Skeletal muscle tissue (tissue), 4 donors: ENCODE data around the gene DENND10. TPM values are rescaled to one million over a fixed set of nuclear protein-coding genes. Genes with fewer than 3 reads are reported as not detected.

ENCODE experiments used
- H3K27ac ChIP-seq: one replicate; pipeline ENCODE4 v1.7.0; 2013; ENCODE audit warnings: mild to moderate bottlenecking, low read depth, low read length, inconsistent platforms
- H3K27me3 ChIP-seq, 3 donors: one replicate each; pipeline ENCODE4 v1.7.0; 2013; ENCODE audit warnings: low read length in 3 of 3; ENCODE audit not compliant: control insufficient read depth in 3 of 3, insufficient read depth in 3 of 3
- H3K36me3 ChIP-seq, 3 donors: one replicate each; pipeline ENCODE4 v1.7.0; 2013; ENCODE audit warnings: low read length in 3 of 3; ENCODE audit not compliant: control insufficient read depth in 3 of 3, insufficient read depth in 3 of 3
- H3K4me1 ChIP-seq, 3 donors: one replicate each; pipeline ENCODE4 v1.7.0; 2013; ENCODE audit warnings: low read length in 3 of 3, mild to moderate bottlenecking in 3 of 3; ENCODE audit not compliant: control insufficient read depth in 3 of 3, insufficient read depth in 3 of 3
- H3K4me3 ChIP-seq, 3 donors: one replicate each; pipeline ENCODE4 v1.7.0; 2013; ENCODE audit warnings: low read length in 3 of 3
- H3K9ac ChIP-seq, 3 donors: one replicate each; pipeline ENCODE4 v1.7.0; 2013; ENCODE audit warnings: low read length in 3 of 3, mild to moderate bottlenecking in 3 of 3, moderate library complexity in 2 of 3, low read depth in 1 of 3
- H3K9me3 ChIP-seq, 3 donors: one replicate each; pipeline ENCODE4 v1.7.0; 2013; ENCODE audit warnings: low read length in 3 of 3; ENCODE audit not compliant: control insufficient read depth in 3 of 3
- total RNA-seq: library from RNA; depleted of rRNA; stranded (reverse); fragments of >200 nt; gene quantifications from one replicate; pipeline ENCODE4 v1.2.3, GENCODE V29; 2014
- donor health status: Osteomylitis.

DENND10 gene
- total RNA-seq, 1 donor from 2014 or later: 14.6 TPM

- peaks cover 0 to 2% (median 0%) of the 10 kb centered on the region in 3 donors for H3K36me3 ChIP-seq
- H3K4me1 ChIP-seq: peaks cover 16 to 20% (median 18%) of the 10 kb centered on the region in 3 donors
Measured at GRCh38 chr10:119078422-119079179, 25.3 kb upstream of the DENND10 start.

DNA sequence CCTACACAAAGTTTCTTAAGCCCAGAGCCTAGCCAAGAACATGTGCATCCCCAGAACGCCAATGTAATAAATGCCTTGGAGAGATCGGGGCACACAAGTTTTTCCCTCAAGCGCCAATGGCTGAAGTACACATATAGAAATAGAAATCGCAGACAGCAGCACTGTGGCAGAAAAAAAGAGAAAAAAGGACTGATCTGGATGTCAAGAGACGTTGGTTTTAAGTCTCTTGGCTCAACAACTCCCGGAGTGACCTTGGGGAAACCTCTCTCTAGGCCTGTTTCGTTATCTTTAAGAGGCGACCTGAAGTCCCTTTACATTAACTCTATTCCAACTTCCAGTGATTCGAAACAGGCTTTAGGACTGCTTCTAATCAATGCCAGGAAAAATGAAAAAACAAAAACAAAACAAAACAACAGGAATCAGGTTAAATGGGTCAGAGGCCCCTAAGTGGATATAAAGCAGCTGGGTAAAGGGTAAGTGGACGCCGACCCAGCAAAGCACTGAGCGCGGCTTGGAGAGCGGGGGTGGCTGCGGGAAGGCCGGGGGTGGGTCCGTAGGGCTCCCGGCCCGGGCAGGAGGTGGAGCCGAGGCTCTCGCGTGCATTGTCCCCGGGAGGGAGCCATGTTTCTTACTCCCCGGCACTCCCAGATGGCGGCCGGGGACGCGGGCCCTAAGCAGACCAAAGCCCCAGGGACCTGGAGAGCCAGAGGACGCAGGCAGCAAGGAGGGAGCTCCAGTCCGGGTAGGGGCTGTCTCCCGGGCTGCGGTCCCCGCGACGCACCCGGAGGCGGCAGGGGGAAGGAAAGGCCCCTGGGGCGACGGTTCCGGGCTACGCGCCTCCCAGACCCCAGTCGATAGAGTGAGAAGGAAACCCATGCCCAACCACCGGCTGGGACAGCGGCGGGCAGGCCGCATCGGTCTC, 24.1 kb upstream of the DENND10 start:
- Histone ChIP-seq H3K27ac (peak overlapping the region; percentile 99), H3K4me1 (peaks cover 12 to 17% (median 13%) of the 10 kb centered on the region in 3 donors), H3K9me3 (no peaks in the 10 kb centered on the region), H3K36me3 (peaks cover 0 to 2% (median 0%) of the 10 kb centered on the region in 3 donors), H3K27me3 (no peaks in the 10 kb centered on the region), H3K9ac (peak overlapping the region; percentile 98 to 100 (median 99)), H3K4me3 (peak overlapping the region; percentile 71 to 93 (median 92))

More at GRCh38 chr10:119078422-119079179, 25.3 kb upstream of the DENND10 start:
- Histone ChIP-seq H3K4me3 (peak overlapping the region; percentile 71 to 93 (median 92)), H3K9ac (peak overlapping the region; percentile 98 to 100 (median 99)), H3K27ac (peak overlapping the region; percentile 99), H3K27me3 (no peaks in the 10 kb centered on the region), H3K9me3 (no peaks in the 10 kb centered on the region)

DNA sequence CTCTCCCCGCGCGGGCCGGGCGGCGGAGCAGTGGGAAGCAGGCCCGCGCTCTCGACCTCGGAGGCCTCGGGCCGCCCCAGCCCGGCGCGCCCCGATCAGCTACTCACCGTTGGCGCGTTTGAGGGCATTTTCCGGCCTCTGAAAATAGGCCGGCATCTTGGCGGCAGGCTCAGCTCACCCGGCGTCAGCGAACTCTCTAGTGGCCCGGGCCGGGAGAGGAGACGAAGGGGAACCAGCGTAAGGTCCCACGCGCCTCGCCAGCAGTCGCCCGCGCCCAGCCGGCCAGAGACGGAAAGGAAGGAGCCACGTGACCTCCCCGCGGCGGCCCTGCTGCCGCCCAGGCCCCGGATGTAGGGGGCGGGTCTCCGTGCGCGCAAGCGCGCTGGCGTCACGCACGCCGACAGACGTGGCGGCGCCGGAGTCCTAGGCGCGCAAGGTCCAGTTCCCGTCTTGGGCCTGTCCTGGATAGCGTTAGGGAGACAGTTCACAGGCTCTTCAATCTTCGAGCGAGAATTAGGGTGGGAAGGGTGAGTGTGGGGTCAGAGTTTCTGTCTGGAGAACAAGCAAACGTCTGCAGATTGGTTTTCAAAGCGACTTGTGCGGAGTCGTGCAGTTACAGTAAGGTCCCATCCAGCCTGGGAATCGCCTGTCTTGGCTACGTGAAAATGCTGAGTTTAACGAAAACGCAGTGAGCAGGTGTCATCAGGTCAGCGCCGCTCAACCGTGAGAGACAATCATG, 23.2 kb upstream of the DENND10 start, which contains the start of gene EIF3A:
TSS of gene EIF3A (minus strand) at position 297 of the 739 bp plus-strand sequence. CDS start at position 156, 141 bp downstream.
- H3K36me3 ChIP-seq: peaks cover 0 to 2% (median 0%) of the 10 kb centered on the region in 3 donors
- H3K27me3 ChIP-seq: no peaks in the 10 kb centered on the region
- peak within 1 kb of the TSS; percentile 71 to 93 (median 92) for H3K4me3 ChIP-seq
- no peaks in the 10 kb centered on the region for H3K9me3 ChIP-seq
- peaks cover 12 to 17% (median 13%) of the 10 kb centered on the region in 3 donors for H3K4me1 ChIP-seq
- H3K9ac ChIP-seq: peak within 1 kb of the TSS; percentile 98 to 100 (median 99)
- H3K27ac ChIP-seq: peak within 1 kb of the TSS; percentile 99

DNA sequence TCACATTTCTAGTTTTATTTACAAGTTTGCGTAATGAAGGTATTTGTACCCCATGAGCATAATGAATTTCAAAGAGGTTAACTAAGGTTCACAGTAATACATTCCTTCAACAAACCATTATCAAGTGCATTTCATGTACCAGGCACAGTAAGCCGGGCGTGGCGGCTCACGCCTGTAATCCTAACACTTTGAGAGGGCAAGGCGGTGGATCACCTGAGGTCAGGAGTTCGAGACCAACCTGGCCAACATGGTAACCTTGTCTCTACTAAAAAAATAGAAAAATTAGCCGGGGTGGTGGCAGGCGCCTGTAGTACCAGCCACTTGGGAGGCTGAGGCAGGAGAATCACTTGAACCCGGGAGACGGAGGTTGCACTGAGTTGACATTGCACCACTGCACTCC, 19.0 kb upstream of the DENND10 start:
- H3K4me3 ChIP-seq: no peak overlapping the region
- H3K27ac ChIP-seq: no peak overlapping the region
- H3K9ac ChIP-seq: no peak overlapping the region
- H3K27me3 ChIP-seq: no peaks in the 10 kb centered on the region
- no peaks in the 10 kb centered on the region for H3K9me3 ChIP-seq
- H3K36me3 ChIP-seq: no peaks in the 10 kb centered on the region
- H3K4me1 ChIP-seq: peaks cover 0 to 2% (median 0%) of the 10 kb centered on the region in 3 donors

DNA sequence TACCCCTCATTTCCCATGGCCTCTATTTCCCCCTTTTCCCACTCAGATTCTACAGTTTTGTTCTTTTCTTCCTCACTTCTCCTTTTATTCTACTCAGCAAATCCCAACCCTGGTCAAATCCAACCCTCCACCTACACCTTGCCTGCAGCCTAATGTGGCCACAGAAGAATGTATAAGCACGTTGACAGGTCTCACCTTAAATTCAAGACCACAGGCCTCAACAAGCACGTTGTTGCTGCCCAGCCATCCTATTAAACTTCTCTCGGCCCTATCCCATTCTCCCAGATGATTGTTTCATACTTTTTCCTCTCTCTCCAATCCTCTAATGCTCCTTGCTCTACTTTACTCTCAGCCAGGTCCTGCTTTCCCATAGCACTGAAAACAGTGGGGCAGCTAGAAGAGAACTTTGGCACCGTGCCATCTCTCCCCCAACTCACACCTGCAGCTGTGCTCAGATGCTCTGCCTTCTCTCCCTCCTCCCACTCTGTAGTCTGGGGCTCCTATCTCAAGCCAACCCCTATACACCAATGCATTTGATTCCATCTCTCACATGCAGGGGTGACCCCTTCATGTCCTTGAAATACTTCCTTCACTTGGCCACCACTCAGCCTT, 16.5 kb upstream of the DENND10 start:
- no peak overlapping the region for H3K9ac ChIP-seq
- no peaks in the 10 kb centered on the region for H3K36me3 ChIP-seq
- H3K4me3 ChIP-seq: no peak overlapping the region
- H3K4me1 ChIP-seq: no peaks in the 10 kb centered on the region
- H3K9me3 ChIP-seq: no peaks in the 10 kb centered on the region
- H3K27ac ChIP-seq: no peak overlapping the region
- H3K27me3 ChIP-seq: no peaks in the 10 kb centered on the region

DNA sequence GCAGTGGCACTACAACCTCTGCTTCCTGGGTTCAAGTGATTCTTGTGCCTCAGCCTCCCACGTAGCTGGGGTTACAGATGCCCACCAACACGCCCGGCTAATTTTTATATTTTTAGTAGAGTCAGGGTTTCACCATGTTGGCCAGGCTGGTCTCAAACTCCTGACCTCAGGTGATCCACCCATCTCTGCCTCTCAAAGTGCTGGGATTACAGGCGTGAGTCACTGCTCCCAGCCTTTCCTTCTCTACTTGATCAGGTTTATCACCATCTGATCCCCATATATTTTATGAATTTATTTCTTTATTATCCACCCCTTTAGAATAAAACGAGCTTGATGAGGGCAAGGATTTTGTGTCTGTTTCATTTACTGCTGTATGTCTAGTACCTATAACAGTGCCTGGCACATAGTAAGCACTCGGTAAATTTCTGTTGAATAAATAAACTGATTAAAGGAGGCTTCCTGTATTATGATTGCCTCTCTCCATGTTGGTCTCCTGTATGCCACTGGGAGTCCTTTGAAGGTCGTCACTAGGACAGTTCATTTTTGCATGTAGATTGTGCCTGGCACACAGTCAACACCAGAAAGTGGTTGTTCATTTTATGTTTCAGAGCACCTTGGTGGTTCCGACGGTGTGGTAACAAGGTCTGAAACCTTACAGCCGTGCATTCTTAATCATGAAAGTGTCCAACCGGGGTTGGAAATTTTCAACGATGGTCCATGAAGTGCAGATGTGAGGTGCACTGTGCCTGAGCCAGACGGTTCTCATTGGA, 13.7 kb upstream of the DENND10 start:
- Histone ChIP-seq H3K4me3 (no peak overlapping the region), H3K27ac (no peak overlapping the region), H3K27me3 (no peaks in the 10 kb centered on the region), H3K36me3 (no peaks in the 10 kb centered on the region), H3K9ac (no peak overlapping the region), H3K9me3 (no peaks in the 10 kb centered on the region), H3K4me1 (no peaks in the 10 kb centered on the region)

DNA sequence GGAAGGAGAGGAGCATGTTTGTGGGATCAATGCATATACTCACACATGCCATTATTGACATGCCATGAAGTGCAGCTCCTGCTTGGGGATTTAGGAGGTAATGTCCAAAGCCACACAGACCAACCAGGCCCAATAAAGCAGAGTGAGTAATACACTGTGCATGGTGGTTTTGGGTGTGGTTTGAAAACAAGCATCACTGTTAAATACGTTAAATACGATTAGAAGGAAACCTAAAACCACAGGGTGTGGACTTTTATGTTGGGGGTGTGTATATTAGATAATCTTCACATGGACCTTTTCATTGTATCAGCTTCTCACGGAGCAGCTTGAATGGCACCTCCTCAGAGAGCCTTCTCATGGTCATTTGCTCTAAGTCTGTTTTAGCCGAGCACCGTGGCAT, 12.9 kb upstream of the DENND10 start:
- H3K27ac ChIP-seq: no peak overlapping the region
- H3K4me3 ChIP-seq: no peak overlapping the region
- no peaks in the 10 kb centered on the region for H3K36me3 ChIP-seq
- H3K9ac ChIP-seq: no peak overlapping the region
- H3K9me3 ChIP-seq: no peaks in the 10 kb centered on the region
- no peaks in the 10 kb centered on the region for H3K27me3 ChIP-seq
- no peaks in the 10 kb centered on the region for H3K4me1 ChIP-seq

DNA sequence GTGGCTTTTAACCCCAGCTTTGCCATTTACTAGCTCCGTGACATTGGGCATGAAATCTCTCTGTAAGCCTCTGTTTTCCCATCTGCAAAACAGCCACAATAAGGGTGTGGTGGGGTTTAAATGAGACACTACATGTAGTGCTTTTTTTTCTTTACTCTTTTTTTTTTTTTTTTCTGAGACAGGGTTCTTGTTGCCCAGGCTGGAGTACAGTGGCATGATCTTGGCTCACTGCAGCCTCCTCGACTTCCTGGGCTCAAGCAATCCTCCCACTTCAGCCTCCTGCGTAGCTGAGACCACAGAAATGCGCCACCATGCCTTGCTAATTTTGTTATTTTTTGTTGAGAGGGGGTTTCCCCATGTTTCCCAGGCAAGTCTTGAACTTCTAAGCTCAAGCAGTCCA, 8.3 kb upstream of the DENND10 start:
- peaks cover 0 to 3% (median 3%) of the 10 kb centered on the region in 3 donors for H3K4me1 ChIP-seq

More for the DNA sequence above, 8.3 kb upstream of the DENND10 start:
- H3K9me3 ChIP-seq: no peaks in the 10 kb centered on the region
- H3K36me3 ChIP-seq: no peaks in the 10 kb centered on the region
- no peak overlapping the region for H3K9ac ChIP-seq
- no peak overlapping the region for H3K27ac ChIP-seq
- no peaks in the 10 kb centered on the region for H3K27me3 ChIP-seq
- no peak overlapping the region for H3K4me3 ChIP-seq
